ENCODE results near the gene ZNF512B. TPM values are rescaled to one million over a fixed set of nuclear protein-coding genes. Genes with fewer than 3 reads are reported as not detected.

Gene ZNF512B
- total and polyA plus RNA-seq, 2 experiments from 2014 or later: 1.5 to 16.4 TPM

DNA sequence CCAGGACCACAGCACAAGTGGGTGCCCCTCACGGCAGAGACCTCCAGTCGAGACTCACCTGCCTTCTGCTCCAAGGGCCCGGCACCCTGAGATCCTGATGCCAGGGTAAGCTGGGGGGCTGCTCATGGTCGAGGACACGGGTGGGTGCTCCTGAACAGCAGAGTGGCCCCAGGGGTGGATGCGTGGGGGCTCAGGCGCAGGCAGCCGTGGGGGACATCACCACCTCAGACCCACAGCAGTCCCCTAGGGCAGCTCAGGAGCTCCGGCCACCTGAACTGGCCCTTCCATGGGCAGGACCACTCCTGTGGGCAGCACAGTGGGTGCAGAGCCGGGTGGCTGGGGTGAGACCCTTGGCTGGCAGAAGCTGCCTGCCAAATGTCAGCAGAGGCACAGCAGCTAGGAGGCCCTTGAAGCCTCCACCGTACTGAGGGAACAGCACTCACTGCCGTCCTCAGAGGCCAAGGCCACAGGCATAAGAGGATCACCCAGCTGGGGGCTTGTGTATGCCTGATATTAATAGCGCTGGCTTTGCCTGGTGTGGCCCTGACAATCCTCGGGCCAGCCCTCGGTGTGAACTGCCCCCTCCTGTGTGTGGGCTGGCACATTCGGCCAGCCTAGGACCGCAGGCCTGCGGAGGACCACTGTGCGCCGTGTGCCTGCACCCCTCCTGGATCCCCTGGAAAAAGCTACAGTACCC is 18.9 kb downstream of the ZNF512B start:
- no peak overlapping the region for H3K27ac ChIP-seq
- H3K9me3 ChIP-seq (ENCODE audit: low read depth): no peaks in the 10 kb centered on the region
- TF ChIP-seq EZH2phosphoT487 (IDR thresholded peaks at IDR 0.05; ENCODE audit: insufficient read depth, low read depth) (no peak), EZH2 (IDR thresholded peaks at IDR 0.05; ENCODE audit: insufficient read depth, poor library complexity, severe bottlenecking) (no peak)
- H3F3A ChIP-seq (ENCODE audit: insufficient read depth): peaks cover 12% of the 10 kb centered on the region
- no peak overlapping the region for H3K4me3 ChIP-seq
- peaks cover 94% of the 10 kb centered on the region for H3K79me2 ChIP-seq (ENCODE audit: insufficient read depth)
- H3K27me3 ChIP-seq (replicated peaks; ENCODE audit: insufficient read depth): no peaks in the 10 kb centered on the region
- H2AFZ ChIP-seq: no peak overlapping the region
- no peak for DNase-seq
- H3K4me1 ChIP-seq (ENCODE audit: insufficient read depth): peaks cover 23% of the 10 kb centered on the region; the same call in 1 of the 2 replicates
- H4K20me1 ChIP-seq (ENCODE audit: insufficient read depth): no peaks in the 10 kb centered on the region; the same call in 1 of the 2 replicates
- 0 out of 2 replicates have a peak overlapping the region, but pooled peaks have one; percentile 49 for H3K9ac ChIP-seq
- 80 to 81% methylated on average over 20 of the region's 20 CpGs for WGBS, 2 experiments (ENCODE audit: low coverage in 1 of 2, low lambda C conversion rate in 2 of 2, missing lambda C conversion rate in 2 of 2)
- no peaks in the 10 kb centered on the region for H3K9me2 ChIP-seq (ENCODE audit: insufficient read depth)
- no peaks in the 10 kb centered on the region for H3K36me3 ChIP-seq (ENCODE audit: low read depth)
- in situ Hi-C loops (cut with MboI): no loop called here
- H3K4me2 ChIP-seq (ENCODE audit: unreplicated experiment): no peak overlapping the region

DNA sequence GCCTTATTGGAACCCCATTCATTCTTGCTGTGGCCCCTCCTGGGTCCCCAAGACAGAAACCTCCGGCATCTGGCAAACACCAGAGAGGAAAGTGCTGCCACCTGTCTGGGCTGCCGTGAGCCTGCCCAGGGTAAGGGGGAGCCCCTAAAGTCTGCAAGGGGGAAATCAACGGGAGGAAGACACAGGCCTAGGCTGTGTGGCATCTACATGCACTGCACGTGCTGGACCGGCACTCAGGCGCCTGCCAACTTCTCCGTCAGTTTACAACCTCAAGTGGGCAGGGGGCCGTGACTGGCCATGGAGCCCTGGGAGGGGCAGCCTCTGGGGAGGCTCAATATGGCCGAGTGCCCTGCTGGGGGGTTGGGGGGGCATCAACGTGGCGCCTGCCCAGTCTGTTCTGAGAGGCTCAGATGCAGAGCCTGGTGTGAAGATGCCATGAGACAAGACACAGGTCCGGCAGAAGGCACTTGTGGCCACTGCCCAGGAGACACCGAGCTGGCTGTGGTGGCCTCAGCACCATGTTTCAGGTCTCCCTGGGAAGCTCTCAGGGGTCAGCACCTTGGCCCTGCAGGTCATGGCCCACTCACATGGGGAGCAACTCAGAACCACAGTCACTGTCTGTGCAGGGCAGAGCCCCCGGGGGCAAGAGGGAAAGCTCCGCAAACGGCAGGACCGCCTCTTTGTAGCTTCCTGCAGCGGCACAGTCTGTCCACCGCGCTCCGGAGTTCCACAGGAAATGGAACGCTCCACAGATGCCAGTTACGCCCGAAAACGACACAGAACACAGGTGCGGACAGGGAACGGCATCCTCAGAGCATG is 21.9 kb downstream of the ZNF512B start:
- peaks cover 12% of the 10 kb centered on the region for H3F3A ChIP-seq (ENCODE audit: insufficient read depth)
- H2AFZ ChIP-seq: no peak overlapping the region
- H3K27ac ChIP-seq: no peak overlapping the region
- H3K4me2 ChIP-seq (ENCODE audit: unreplicated experiment): no peak overlapping the region
- TF ChIP-seq EZH2 (IDR thresholded peaks at IDR 0.05; ENCODE audit: insufficient read depth, poor library complexity, severe bottlenecking) (no peak), EZH2phosphoT487 (IDR thresholded peaks at IDR 0.05; ENCODE audit: insufficient read depth, low read depth) (no peak)
- H3K9me2 ChIP-seq (ENCODE audit: insufficient read depth): no peaks in the 10 kb centered on the region
- H3K4me1 ChIP-seq (ENCODE audit: insufficient read depth): peaks cover 8% of the 10 kb centered on the region; the same call in 1 of the 2 replicates
- H4K20me1 ChIP-seq (ENCODE audit: insufficient read depth): no peaks in the 10 kb centered on the region; the same call in 1 of the 2 replicates
- no peak overlapping the region for H3K9ac ChIP-seq
- H3K9me3 ChIP-seq (ENCODE audit: low read depth): no peaks in the 10 kb centered on the region
- H3K4me3 ChIP-seq: no peak overlapping the region
- no peaks in the 10 kb centered on the region; the same call in 1 of the 2 replicates for H3K36me3 ChIP-seq (ENCODE audit: low read depth)
- in situ Hi-C loops (cut with MboI): no loop called here
- H3K79me2 ChIP-seq (ENCODE audit: insufficient read depth): peaks cover 79% of the 10 kb centered on the region
- no peak for DNase-seq
- no peaks in the 10 kb centered on the region for H3K27me3 ChIP-seq (replicated peaks; ENCODE audit: insufficient read depth)
- 43 to 45% methylated on average over 27 of the region's 27 CpGs for WGBS, 2 experiments (ENCODE audit: low coverage in 1 of 2, low lambda C conversion rate in 2 of 2, missing lambda C conversion rate in 2 of 2)

DNA sequence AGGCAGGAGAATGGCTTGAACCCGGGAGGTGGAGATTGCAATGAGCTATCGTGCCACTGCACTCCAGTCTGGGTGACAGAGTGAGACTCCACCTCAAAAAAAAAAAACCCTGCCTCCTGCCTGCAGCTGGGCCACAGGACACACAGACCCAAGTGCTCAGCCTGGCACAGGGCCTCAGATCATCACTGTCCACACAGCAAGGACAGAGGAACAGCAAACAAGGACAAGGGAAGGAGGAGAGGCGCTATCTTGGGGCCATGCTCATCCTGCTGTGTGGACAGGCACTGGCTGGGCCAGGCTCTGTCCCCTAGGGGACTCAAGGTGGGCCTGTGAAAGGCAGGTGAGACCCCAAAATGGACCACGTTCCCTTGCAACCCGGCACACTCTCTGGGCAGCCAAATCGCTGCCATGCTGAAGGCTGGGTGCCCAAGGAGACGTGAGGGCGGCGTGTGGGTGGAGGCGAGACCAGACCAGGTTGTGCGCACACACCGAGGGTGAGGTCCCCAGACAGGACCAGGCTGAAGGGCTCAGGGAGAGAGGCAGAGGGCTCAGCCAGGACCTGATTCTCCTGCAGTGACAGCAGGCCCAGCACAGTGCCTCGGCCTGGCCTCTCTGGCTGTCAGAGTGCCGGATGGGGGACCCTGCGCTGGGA is 22.6 kb downstream of the ZNF512B start:
- TF ChIP-seq EZH2 (IDR thresholded peaks at IDR 0.05; ENCODE audit: insufficient read depth, poor library complexity, severe bottlenecking): no peak
- H3F3A ChIP-seq (ENCODE audit: insufficient read depth): peaks cover 15% of the 10 kb centered on the region
- WGBS, 2 experiments (ENCODE audit: low coverage in 1 of 2, low lambda C conversion rate in 2 of 2, missing lambda C conversion rate in 2 of 2): 81% methylated on average over 15 of the region's 15 CpGs
- no peaks in the 10 kb centered on the region for H3K9me2 ChIP-seq (ENCODE audit: insufficient read depth)
- peaks cover 8% of the 10 kb centered on the region; the same call in 1 of the 2 replicates for H3K4me1 ChIP-seq (ENCODE audit: insufficient read depth)
- no peak overlapping the region for H3K9ac ChIP-seq
- H3K27ac ChIP-seq: no peak overlapping the region
- in situ Hi-C loops (cut with MboI): no loop called here
- no peak overlapping the region for H2AFZ ChIP-seq
- no peaks in the 10 kb centered on the region; the same call in 1 of the 2 replicates for H3K36me3 ChIP-seq (ENCODE audit: low read depth)
- no peak for DNase-seq
- no peaks in the 10 kb centered on the region for H3K27me3 ChIP-seq (replicated peaks; ENCODE audit: insufficient read depth)
- no peak overlapping the region for H3K4me2 ChIP-seq (ENCODE audit: unreplicated experiment)
- peaks cover 72% of the 10 kb centered on the region for H3K79me2 ChIP-seq (ENCODE audit: insufficient read depth)
- H4K20me1 ChIP-seq (ENCODE audit: insufficient read depth): no peaks in the 10 kb centered on the region; the same call in 1 of the 2 replicates
- no peaks in the 10 kb centered on the region for H3K9me3 ChIP-seq (ENCODE audit: low read depth)
- no peak overlapping the region for H3K4me3 ChIP-seq
